H54 (cell line): Measurements from ENCODE around the gene PTTG2.

Experiments used
- DNase-seq: peaks from one replicate; pipeline ENCODE4 v3.0.0; 2011; ENCODE audit warnings: low spot score, mixed read lengths; ENCODE audit not compliant: insufficient read length
- FAIRE-seq: peaks from 3 replicates; lab custom pipeline; 2011; peaks lifted over from hg19 to GRCh38; lab: Jason Lieb, UNC
- POLR2A ChIP-seq: IDR thresholded peaks from 2 replicates; pipeline ENCODE4 v1.6.1; 2011; ENCODE audit warnings: low read depth, mild to moderate bottlenecking, low read length

PTTG2 gene

DNA sequence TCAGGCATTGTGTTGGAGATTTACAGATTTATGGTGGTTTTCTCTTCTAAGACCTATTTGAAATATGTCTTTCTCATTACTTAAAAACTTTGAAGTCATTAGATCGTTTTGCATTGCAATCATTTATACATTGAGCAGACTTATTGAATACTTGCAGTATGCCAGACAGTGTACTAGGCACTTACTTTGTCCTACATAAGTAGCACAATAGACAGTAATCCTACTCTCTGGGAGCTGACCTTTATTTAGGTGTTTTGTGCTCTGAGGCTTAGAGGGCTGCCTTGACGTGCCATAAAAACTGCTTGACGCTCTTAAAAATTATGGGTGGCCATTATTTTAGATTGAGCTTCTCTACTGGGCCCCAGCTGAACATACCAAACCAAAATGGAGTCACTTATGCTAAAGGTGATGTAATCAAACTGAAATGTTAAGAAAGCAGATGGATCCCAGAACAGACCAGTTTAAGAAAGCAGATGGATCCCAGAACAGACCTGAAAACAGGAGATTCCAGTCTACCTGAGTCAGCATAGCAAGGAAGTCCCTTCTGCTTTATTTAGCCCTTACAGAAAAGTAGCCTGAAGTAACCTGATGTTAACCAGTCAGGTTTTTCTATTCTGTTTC lies 42.4 kb downstream of the PTTG2 start:
- no peak for TF ChIP-seq POLR2A
- DNase-seq (no peak), FAIRE-seq (no peak)

DNA sequence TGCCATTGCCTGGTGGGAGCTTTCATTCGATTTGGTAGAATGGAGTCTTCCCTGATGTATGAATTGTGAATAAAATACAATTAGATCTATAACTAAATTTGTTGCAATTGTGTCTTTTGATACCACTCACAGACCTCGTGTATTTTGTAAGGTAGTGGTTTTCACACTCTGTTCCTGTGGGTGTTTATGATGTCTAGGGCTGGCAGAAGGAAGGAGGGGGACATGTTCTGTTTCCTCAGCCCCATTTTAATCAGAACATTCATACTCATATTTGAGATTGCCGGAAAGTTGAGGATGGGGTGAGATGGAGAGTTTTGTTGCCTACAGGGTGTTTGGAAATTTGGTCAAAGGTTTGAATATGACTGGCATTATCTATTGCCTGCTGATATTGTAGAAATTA lies 42.9 kb downstream of the PTTG2 start:
- FAIRE-seq, result no peak
- DNase-seq, result no peak
- no peak for TF ChIP-seq POLR2A

DNA sequence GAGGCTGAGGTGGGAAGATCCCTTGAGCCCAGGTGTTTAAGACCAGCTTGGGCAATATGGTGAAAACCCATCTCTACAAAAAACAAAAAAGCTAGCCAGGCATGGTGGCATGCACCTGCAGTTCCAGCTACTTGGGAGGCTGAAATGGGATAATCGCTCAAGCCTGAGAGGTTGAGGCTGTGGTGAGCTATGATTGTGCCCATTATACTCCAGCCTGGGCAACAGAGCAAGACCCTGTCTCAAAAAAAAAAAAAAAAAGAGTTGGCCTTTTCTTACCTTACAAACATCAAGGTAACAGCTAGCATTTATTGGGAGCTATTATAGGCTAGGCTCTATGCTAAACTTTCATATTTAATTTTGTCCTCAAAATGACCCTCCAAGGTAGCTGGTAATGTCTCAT lies 43.4 kb downstream of the PTTG2 start:
- no peak for DNase-seq
- FAIRE-seq, result no peak
- no peak for TF ChIP-seq POLR2A

DNA sequence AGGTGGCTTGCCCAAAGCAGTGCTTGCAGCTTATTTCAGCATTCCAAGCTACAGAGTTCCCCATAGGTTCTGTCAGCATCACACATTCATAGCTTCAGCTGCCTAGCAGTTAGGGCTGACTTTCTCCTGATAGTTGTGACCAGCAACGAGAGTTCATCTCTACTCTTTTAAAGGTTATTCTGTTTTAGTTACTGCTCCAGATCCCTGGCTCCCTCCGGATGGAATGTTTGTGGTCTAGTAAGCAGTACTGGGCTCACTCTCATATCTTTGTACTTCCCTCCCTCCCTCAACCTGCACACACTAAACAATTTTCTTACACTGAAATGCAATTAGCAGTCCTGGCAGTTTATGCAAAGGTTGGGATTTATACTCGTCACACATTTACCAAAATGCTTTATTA lies 43.9 kb downstream of the PTTG2 start:
- no peak for FAIRE-seq
- DNase-seq, result no peak
- no peak for TF ChIP-seq POLR2A

DNA sequence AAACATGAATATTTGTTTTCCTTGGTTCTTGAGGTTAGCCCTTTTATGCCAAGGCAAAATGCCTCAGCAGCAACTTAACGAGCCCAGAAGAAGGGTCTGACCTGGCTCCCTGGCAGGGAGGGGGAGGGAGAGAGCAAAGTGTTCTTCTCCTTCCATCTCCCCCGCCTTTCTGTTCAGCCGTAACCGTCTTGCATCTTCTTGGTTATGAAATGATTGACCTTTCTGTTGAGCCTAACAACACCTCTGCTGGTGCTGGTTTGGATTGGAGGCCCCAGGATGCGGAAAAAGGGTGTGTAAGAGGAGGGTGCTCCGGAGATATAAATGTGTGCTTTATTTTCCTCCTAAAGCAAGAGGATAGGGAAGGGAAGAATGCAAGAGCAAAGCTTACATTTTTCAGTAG lies 44.7 kb downstream of the PTTG2 start:
- no peak for TF ChIP-seq POLR2A
- FAIRE-seq (no peak), DNase-seq (no peak)

DNA sequence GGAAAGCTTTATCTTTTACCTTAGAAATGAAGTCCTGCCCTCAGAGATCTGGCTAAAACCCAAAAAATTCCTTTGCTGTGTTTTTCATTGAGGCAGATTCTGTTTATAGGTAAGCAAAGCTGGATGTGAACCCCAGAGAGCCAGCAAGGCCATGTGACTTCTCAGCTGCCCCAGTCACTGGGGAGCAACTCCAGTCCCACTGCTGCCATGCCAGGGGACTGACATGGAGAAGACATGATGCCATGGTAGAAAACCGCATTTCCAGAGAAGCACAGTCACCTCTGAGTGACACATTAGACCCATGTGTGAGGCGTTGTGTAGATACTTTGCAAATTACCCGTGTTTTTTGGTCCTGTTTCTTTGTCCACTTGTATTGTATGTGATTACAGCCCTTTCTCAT lies 45.4 kb downstream of the PTTG2 start:
- TF ChIP-seq POLR2A, result no peak
- no peak for FAIRE-seq
- no peak for DNase-seq

DNA sequence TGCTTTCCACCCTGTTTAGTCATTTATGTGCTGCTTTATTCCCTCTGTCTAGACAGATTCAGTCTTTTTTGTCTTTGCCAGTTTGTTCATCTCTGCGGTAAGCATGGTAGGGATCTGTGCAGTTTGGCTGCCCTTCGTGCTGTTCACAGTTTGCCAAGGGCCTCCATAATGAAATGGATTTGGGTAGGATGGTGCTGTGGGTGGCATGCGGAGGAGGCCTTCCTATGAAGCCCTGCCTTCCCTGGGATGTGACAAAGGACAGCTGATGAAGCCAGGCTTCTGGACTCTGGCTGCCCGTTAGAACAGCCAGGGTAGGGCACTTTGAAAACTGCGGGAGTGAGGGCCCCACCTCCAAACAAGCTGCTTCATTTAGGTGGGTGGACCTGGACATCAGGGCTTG lies 47.4 kb downstream of the PTTG2 start:
- TF ChIP-seq POLR2A, result no peak
- FAIRE-seq (no peak), DNase-seq (no peak)

DNA sequence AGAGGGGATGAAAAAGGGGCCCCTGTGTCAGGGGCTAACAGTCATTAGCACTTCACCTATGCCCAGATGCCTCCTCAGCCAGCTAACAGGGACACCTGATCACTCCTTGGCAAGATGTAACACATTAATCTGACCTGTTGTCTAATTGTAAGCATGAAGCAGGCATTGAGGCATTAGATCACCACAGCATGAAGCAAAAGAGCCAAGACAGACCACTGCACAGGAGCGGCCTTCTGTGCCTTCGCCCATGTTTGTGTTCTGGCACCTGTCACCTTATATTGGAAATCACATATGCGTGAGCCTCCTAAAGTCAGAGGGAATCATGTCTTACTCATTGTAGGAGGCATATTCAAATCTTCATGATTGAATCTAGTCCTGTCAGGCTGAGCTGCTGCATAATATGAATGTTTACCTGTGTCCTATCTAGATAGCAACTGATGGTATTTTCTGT lies 48.4 kb downstream of the PTTG2 start:
- no peak for DNase-seq
- FAIRE-seq, result no peak
- TF ChIP-seq POLR2A, result no peak

DNA sequence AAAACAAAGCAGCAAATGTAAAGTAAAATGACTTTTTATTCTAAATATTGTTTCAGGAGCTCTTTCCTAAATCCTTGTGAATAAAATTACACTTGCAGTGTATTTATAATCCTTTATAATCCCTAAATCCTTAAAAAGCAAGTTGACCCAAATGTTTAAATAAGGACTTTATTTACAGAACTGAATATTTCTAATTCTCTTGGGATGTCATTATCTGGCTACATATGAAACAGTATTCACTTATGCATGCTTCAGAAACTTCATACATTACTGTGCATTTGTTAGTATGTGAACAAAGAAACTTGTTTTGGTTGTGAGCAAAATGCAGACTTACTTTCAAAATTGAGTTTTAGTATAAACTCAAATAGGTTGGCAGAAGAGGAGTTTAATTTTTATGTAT lies 49.2 kb downstream of the PTTG2 start:
- DNase-seq (no peak), FAIRE-seq (no peak)
- no peak for TF ChIP-seq POLR2A

DNA sequence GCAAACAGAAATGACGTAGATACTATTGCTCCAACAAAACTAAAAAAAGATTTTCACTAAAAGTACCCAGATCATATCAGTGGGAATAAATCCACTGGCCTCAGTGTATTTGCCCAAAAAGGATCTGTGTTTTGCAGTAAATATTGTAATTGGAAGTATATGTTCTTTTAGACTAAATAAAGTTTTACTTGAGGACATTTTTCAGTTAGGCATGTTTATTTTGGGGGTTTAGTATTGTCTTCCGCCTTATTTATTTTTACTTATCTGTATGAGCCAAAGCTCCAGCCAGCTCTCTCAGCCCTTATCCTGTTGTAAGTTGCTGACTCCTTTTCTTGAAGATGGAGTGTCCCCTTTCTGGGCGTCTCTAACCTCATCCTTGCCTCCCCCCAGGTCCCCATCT lies 49.8 kb downstream of the PTTG2 start:
- no peak for DNase-seq
- TF ChIP-seq POLR2A, result no peak
- FAIRE-seq, result no peak
